Measurements from ENCODE around the gene KCNK2.

- TF ChIP-seq CTCF (optimal IDR thresholded peaks at IDR 0.05 in 1 of 3, IDR thresholded peaks at IDR 0.05 in 1 of 3, conservative IDR thresholded peaks at IDR 0.05 in 1 of 3; ENCODE audit: extremely low read depth in 1 of 3, insufficient read depth in 2 of 3, low read length in 3 of 3) (no peak), EZH2 (IDR thresholded peaks at IDR 0.05; ENCODE audit: low read length) (no peak)
Observed at GRCh38 chr1:215160351-215160750, 77.8 kb downstream of the KCNK2 start.

Measured in keratinocyte (primary cell).